Retina (tissue), 1 donor: ENCODE results near the gene PIK3CG.

Experiments
- DNase-seq: peaks from one replicate; pipeline ENCODE4 v3.0.0-alpha.2; 2016

PIK3CG gene

GRCh38 chr7:106858618-106859532 lies 6.2 kb upstream of the PIK3CG start:
- no peak for DNase-seq

- no peak for DNase-seq
These were observed 2.6 kb upstream of the PIK3CG start for GRCh38 chr7:106862317-106863089.

GRCh38 chr7:106863274-106863997 lies 1.6 kb upstream of the PIK3CG start:
- DNase-seq, result no peak

GRCh38 chr7:106864298-106865081 lies 592 bp upstream of the PIK3CG start:
- DNase-seq, result no peak

GRCh38 chr7:106866298-106867281 lies 1.5 kb downstream of the PIK3CG start:
- DNase-seq, result no peak

GRCh38 chr7:106867641-106868351 lies 2.7 kb downstream of the PIK3CG start:
- DNase-seq, result no peak

GRCh38 chr7:106868364-106868763 lies 3.3 kb downstream of the PIK3CG start:
- no peak for DNase-seq

- no peak for DNase-seq
These were observed 4.9 kb downstream of the PIK3CG start for GRCh38 chr7:106869954-106870353.

GRCh38 chr7:106870528-106870927 lies 5.4 kb downstream of the PIK3CG start:
- DNase-seq, result no peak

GRCh38 chr7:106870983-106871410 lies 5.9 kb downstream of the PIK3CG start:
- no peak for DNase-seq

- DNase-seq, result no peak
These were observed 6.9 kb downstream of the PIK3CG start for GRCh38 chr7:106871793-106872571.

- DNase-seq, result no peak
These were observed 7.7 kb downstream of the PIK3CG start for GRCh38 chr7:106872763-106873162.

- DNase-seq, result no peak
These were observed 9.0 kb downstream of the PIK3CG start for GRCh38 chr7:106874076-106874475.

GRCh38 chr7:106875508-106875907 lies 10.4 kb downstream of the PIK3CG start:
- no peak for DNase-seq

- no peak for DNase-seq
These were observed 13.8 kb downstream of the PIK3CG start for GRCh38 chr7:106878748-106879439.

- no peak for DNase-seq
These were observed 16.9 kb downstream of the PIK3CG start for GRCh38 chr7:106881984-106882383.

- DNase-seq, result no peak
These were observed 18.5 kb downstream of the PIK3CG start for GRCh38 chr7:106883456-106884026.

- DNase-seq, result no peak
These were observed 20.6 kb downstream of the PIK3CG start for GRCh38 chr7:106885652-106886051.

GRCh38 chr7:106887421-106887820 lies 22.3 kb downstream of the PIK3CG start:
- DNase-seq, result no peak
